T-cell (primary cell): ENCODE results near the gene APOC4. TPM values are rescaled to one million over a fixed set of nuclear protein-coding genes. Genes with fewer than 3 reads are reported as not detected.
A peak's percentile ranks its signal among the peaks of the same experiment; 100 is the strongest.

Experiments used
- ATAC-seq, 4 experiments: fragments of 200-7000 bp in 3 of 4; fragments of 150-1000 bp in 1 of 4; cut with Tn5 transposase; replicated peaks in 1 of 4; 1 replicate in 3 of 4; 2 replicates in 1 of 4; pipeline ENCODE4 v1.10.0; 2021; ENCODE audit warnings: moderate library complexity in 3 of 4, mild to moderate bottlenecking in 2 of 4, moderate number of reproducible peaks in 1 of 4
- CTCF ChIA-PET, 2 donors: fragments of 300-600 bp; sonication (Branson Sonifier 250); formaldehyde crosslinking; loops; one replicate each; lab custom pipeline; 2022; ENCODE audit warnings: antibody characterized with exemption in 2 of 2; lab: Charles Lee
- POLR2A ChIA-PET, 2 donors: fragments of 300-600 bp; sonication (Branson Sonifier 250); formaldehyde crosslinking; loops; one replicate each; lab custom pipeline; 2022; ENCODE audit warnings: antibody characterized with exemption in 2 of 2; lab: Charles Lee
- DNase-seq, 35 experiments: peaks; one replicate each; pipeline versions ENCODE4 v3.0.0 to v3.0.0-alpha.2; 2013 to 2023
- H3K27ac ChIP-seq: one replicate; pipeline ENCODE4 v1.5.1; 2013; ENCODE audit warnings: low read length
- H3K27me3 ChIP-seq, 2 experiments: replicated peaks in 1 of 2; 1 replicate in 1 of 2; 2 replicates in 1 of 2; pipeline versions ENCODE4 v1.6.1 to v1.7.0; 2013; ENCODE audit warnings: low read length in 1 of 2, mixed read lengths in 1 of 2; ENCODE audit not compliant: control insufficient read depth in 2 of 2, insufficient read depth in 2 of 2; ENCODE audit errors: extremely low read depth in 1 of 2
- H3K36me3 ChIP-seq, 2 donors: 1 replicate in 1 of 2; 2 replicates in 1 of 2; pipeline versions ENCODE4 v1.6.1 to v1.7.0; 2013; ENCODE audit warnings: low read length in 1 of 2; ENCODE audit not compliant: control insufficient read depth in 2 of 2, insufficient read depth in 1 of 2; ENCODE audit errors: extremely low read depth in 1 of 2
- H3K4me1 ChIP-seq, 2 experiments: 1 replicate in 1 of 2; 2 replicates in 1 of 2; pipeline versions ENCODE4 v1.6.1 to v1.7.0; 2013; ENCODE audit warnings: low read length in 2 of 2, mixed read lengths in 1 of 2; ENCODE audit not compliant: insufficient read depth in 2 of 2, control insufficient read depth in 1 of 2; ENCODE audit errors: extremely low read depth in 1 of 2
- H3K4me3 ChIP-seq, 2 donors: 1 replicate in 1 of 2; 2 replicates in 1 of 2; pipeline versions ENCODE4 v1.5.1 to v1.7.0; 2013; ENCODE audit warnings: mild to moderate bottlenecking in 2 of 2, low read length in 1 of 2, moderate library complexity in 1 of 2; ENCODE audit not compliant: control insufficient read depth in 1 of 2; ENCODE audit errors: extremely low read depth in 1 of 2
- H3K9me3 ChIP-seq: 2 replicates; pipeline ENCODE4 v1.7.0; 2013
- H3K27ac Mint-ChIP-seq, 2 donors: one replicate each; pipeline ENCODE4 v1.8.0; 2020 to 2021; ENCODE audit warnings: mild to moderate bottlenecking in 2 of 2, mixed read lengths in 2 of 2
- H3K27me3 Mint-ChIP-seq, 2 donors: one replicate each; pipeline ENCODE4 v1.8.0; 2021 to 2022; ENCODE audit warnings: mixed read lengths in 2 of 2
- H3K36me3 Mint-ChIP-seq: one replicate; pipeline ENCODE4 v1.8.0; 2021; ENCODE audit warnings: mixed read lengths
- H3K4me1 Mint-ChIP-seq, 3 donors: one replicate each; pipeline ENCODE4 v1.8.0; 2020 to 2022; ENCODE audit warnings: mixed read lengths in 3 of 3, mild to moderate bottlenecking in 1 of 3
- H3K4me3 Mint-ChIP-seq, 3 donors: one replicate each; pipeline ENCODE4 v1.8.0; 2020 to 2022; ENCODE audit warnings: mild to moderate bottlenecking in 3 of 3, mixed read lengths in 3 of 3, moderate library complexity in 3 of 3
- H3K9me3 Mint-ChIP-seq, 3 donors: one replicate each; pipeline ENCODE4 v1.8.0; 2020 to 2022; ENCODE audit warnings: mixed read lengths in 3 of 3
- WGBS: methylation state at CpG from one replicate; pipeline ENCODE4 v1.1.5; 2013; ENCODE audit warnings: missing lambda C conversion rate; ENCODE audit not compliant: insufficient coverage; 5-methylcytosine and 5-hydroxymethylcytosine counted together
- total RNA-seq, 35 experiments: library from RNA in 6 of 35; stranded (reverse) in 6 of 35; fragments of 120-200 nt in 1 of 35; gene quantifications; one replicate each; pipeline versions ENCODE4 v1.2.1 to v1.2.4 and lab custom pipeline; 2013 to 2026

The APOC4 gene
- total RNA-seq, 5 donors from 2014 or later (not counting 1 experiment from before 2014, with no cell fraction given) = not detected

GRCh38 chr19:44954649-44955504, 12.8 kb downstream of the APOC4 start, which contains the start of gene CLPTM1:
TSS of gene CLPTM1 (plus strand) at chr19:44955380. CDS start at chr19:44955396, 16 bp downstream.
- CTCF ChIA-PET = interaction anchor here in 1 of 2 donors (0.5 to 1.3 kb wide), 4 partner anchors 17 to 185 kb away, joined by 3 to 5 read pairs (median 4); no protein-coding TSS in a partner anchor
- Mint-ChIP-seq H3K4me3 (peak within 1 kb of the TSS; percentile 95 to 98 (median 97)), H3K27ac (peak within 1 kb of the TSS; percentile 98), H3K9me3 (no peaks in the 10 kb centered on the region), H3K4me1 (peaks cover 51 to 56% (median 53%) of the 10 kb centered on the region in 3 donors), H3K36me3 (peaks cover 5% of the 10 kb centered on the region), H3K27me3 (no peaks in the 10 kb centered on the region)
- Histone ChIP-seq H3K27me3 (no peaks in the 10 kb centered on the region), H3K4me3 (peak within 1 kb of the TSS; percentile 69 to 100), H3K36me3 (peaks cover 0 to 9% of the 10 kb centered on the region in 2 donors), H3K9me3 (no peaks in the 10 kb centered on the region), H3K27ac (peak within 1 kb of the TSS; percentile 90), H3K4me1 (peaks cover 10 to 54% of the 10 kb centered on the region in 2 experiments)
- peak; percentile 92 to 95 (median 95) for ATAC-seq
- under 1% methylated on average over 63 of the region's 65 CpGs for WGBS
- POLR2A ChIA-PET = interaction anchor here in 1 of 2 donors (0.5 to 0.8 kb wide), 4 partner anchors 23 to 183 kb away, joined by 3 to 4 read pairs (median 4); no protein-coding TSS in a partner anchor
- peak; percentile 90 to 98 (median 96) for DNase-seq

- ATAC-seq (peak in 3 of 4 experiments; percentile 8 to 16 (median 14)), DNase-seq (peak in 5 of 35 experiments; percentile 0 to 11 (median 3))
- peak overlapping the region; percentile 53 to 84 for H3K27ac Mint-ChIP-seq
- no peaks in the 10 kb centered on the region for H3K9me3 ChIP-seq
- peaks cover 10 to 59% of the 10 kb centered on the region in 2 experiments for H3K4me1 ChIP-seq
- no peaks in the 10 kb centered on the region for H3K27me3 Mint-ChIP-seq
- peak overlapping the region; percentile 69 to 91 for H3K4me3 ChIP-seq
- WGBS = 6% methylated on average over 38 of the region's 40 CpGs
- H3K4me3 Mint-ChIP-seq = peak overlapping the region; percentile 95 to 98 (median 97)
- H3K9me3 Mint-ChIP-seq = no peaks in the 10 kb centered on the region
- peaks cover 13% of the 10 kb centered on the region for H3K36me3 Mint-ChIP-seq
- peak overlapping the region; percentile 13 for H3K27ac ChIP-seq
- ChIA-PET POLR2A (interaction anchor here (0.6 to 0.8 kb wide), 3 partner anchors 9 to 138 kb away, joined by 3 to 4 read pairs (median 4); no protein-coding TSS in a partner anchor), CTCF (no interaction called here)
- H3K36me3 ChIP-seq = peaks cover 3 to 6% of the 10 kb centered on the region in 2 donors
- no peaks in the 10 kb centered on the region for H3K27me3 ChIP-seq
- peaks cover 59 to 65% (median 60%) of the 10 kb centered on the region in 3 donors for H3K4me1 Mint-ChIP-seq
Measured at GRCh38 chr19:44955505-44956439, 13.7 kb downstream of the APOC4 start.

- no peak for ATAC-seq
- CTCF ChIA-PET = no interaction called here
- Histone ChIP-seq H3K36me3 (peaks cover 6 to 19% of the 10 kb centered on the region in 2 donors), H3K27me3 (no peaks in the 10 kb centered on the region), H3K4me3 (no peak overlapping the region), H3K9me3 (no peaks in the 10 kb centered on the region), H3K27ac (no peak overlapping the region), H3K4me1 (peaks cover 10 to 65% of the 10 kb centered on the region in 2 experiments)
- POLR2A ChIA-PET = no interaction called here
- DNase-seq = no peak
- Mint-ChIP-seq H3K4me3 (peak overlapping the region; percentile 5 to 98 (median 97)), H3K4me1 (peaks cover 62 to 69% (median 67%) of the 10 kb centered on the region in 3 donors), H3K36me3 (peaks cover 18% of the 10 kb centered on the region), H3K27ac (no peak overlapping the region), H3K9me3 (no peaks in the 10 kb centered on the region), H3K27me3 (no peaks in the 10 kb centered on the region)
- 100% methylated on average over 2 of the region's 7 CpGs for WGBS
Measured at GRCh38 chr19:44957526-44957925, 15.5 kb downstream of the APOC4 start.

GRCh38 chr19:44958090-44958489, 16.1 kb downstream of the APOC4 start:
- ATAC-seq (no peak), DNase-seq (no peak)
- Mint-ChIP-seq H3K4me3 (peak overlapping the region in 2 of 3 donors; percentile 5 to 98), H3K9me3 (no peaks in the 10 kb centered on the region), H3K27me3 (no peaks in the 10 kb centered on the region), H3K36me3 (peaks cover 19% of the 10 kb centered on the region), H3K4me1 (peaks cover 62 to 69% (median 67%) of the 10 kb centered on the region in 3 donors), H3K27ac (peak overlapping the region; percentile 39 to 63)
- H3K27me3 ChIP-seq = no peaks in the 10 kb centered on the region
- CTCF ChIA-PET = no interaction called here
- no peaks in the 10 kb centered on the region for H3K9me3 ChIP-seq
- 83% methylated on average over 5 of the region's 9 CpGs for WGBS
- no peak overlapping the region for H3K27ac ChIP-seq
- H3K36me3 ChIP-seq = peaks cover 6 to 20% of the 10 kb centered on the region in 2 donors
- POLR2A ChIA-PET = no interaction called here
- peaks cover 10 to 65% of the 10 kb centered on the region in 2 experiments for H3K4me1 ChIP-seq
- H3K4me3 ChIP-seq = no peak overlapping the region

GRCh38 chr19:44959691-44960090, 17.7 kb downstream of the APOC4 start:
- Mint-ChIP-seq H3K9me3 (no peaks in the 10 kb centered on the region), H3K27ac (no peak overlapping the region), H3K4me3 (no peak overlapping the region), H3K4me1 (peaks cover 50 to 58% (median 56%) of the 10 kb centered on the region in 3 donors), H3K36me3 (peaks cover 23% of the 10 kb centered on the region), H3K27me3 (no peaks in the 10 kb centered on the region)
- no peak overlapping the region for H3K4me3 ChIP-seq
- DNase-seq (no peak), ATAC-seq (no peak)
- H3K36me3 ChIP-seq = peaks cover 11 to 29% of the 10 kb centered on the region in 2 donors
- H3K9me3 ChIP-seq = no peaks in the 10 kb centered on the region
- ChIA-PET CTCF (no interaction called here), POLR2A (no interaction called here)
- WGBS = 71% methylated on average over 3 of the region's 5 CpGs
- peaks cover 9 to 52% of the 10 kb centered on the region in 2 experiments for H3K4me1 ChIP-seq
- H3K27ac ChIP-seq = no peak overlapping the region
- no peaks in the 10 kb centered on the region for H3K27me3 ChIP-seq
